PFSK-1 (cell line): ENCODE measurements around the gene CDKN1A.

Source experiments
- FOXP2 ChIP-seq: optimal IDR thresholded peaks from 2 replicates; pipeline ENCODE3; 2011; ENCODE audit warnings: borderline replicate concordance, control low read depth, inconsistent platforms; ENCODE audit not compliant: insufficient read depth; ENCODE audit errors: extremely low read length, extremely low read depth
- POLR2AphosphoS5 ChIP-seq: IDR thresholded peaks from 2 replicates; pipeline ENCODE4 v1.6.1; 2012; ENCODE audit warnings: low read depth, mild to moderate bottlenecking, control low read depth, low read length, moderate library complexity
- REST ChIP-seq, 2 experiments: IDR thresholded peaks; 2 replicates each; pipeline versions ENCODE4 v1.6.1 to v1.8.0; 2011 to 2012; ENCODE audit warnings: low read depth in 2 of 2, low read length in 2 of 2, control low read depth in 1 of 2, inconsistent platforms in 1 of 2, mild to moderate bottlenecking in 1 of 2, moderate library complexity in 1 of 2; ENCODE audit not compliant: insufficient read depth in 1 of 2
- SIN3A ChIP-seq: IDR thresholded peaks from 2 replicates; pipeline ENCODE4 v1.6.1; 2012; ENCODE audit warnings: mild to moderate bottlenecking, low read length, moderate library complexity, borderline replicate concordance; ENCODE audit not compliant: insufficient read depth
- TAF1 ChIP-seq: IDR thresholded peaks from 2 replicates; pipeline ENCODE4 v1.6.1; 2012; ENCODE audit warnings: low read length, control low read depth, borderline replicate concordance; ENCODE audit not compliant: insufficient read depth

Gene CDKN1A

GRCh38 chr6:36643977-36644376 is 34.5 kb upstream of the CDKN1A start:
- TF ChIP-seq FOXP2 (no peak), POLR2AphosphoS5 (no peak), REST (IDR thresholded peaks at IDR 0.05; ENCODE audit: insufficient read depth in 1 of 2, low read depth in 2 of 2, low read length in 2 of 2) (no peak), SIN3A (no peak), TAF1 (no peak)

- TF ChIP-seq REST (IDR thresholded peaks at IDR 0.05; ENCODE audit: insufficient read depth in 1 of 2, low read depth in 2 of 2, low read length in 2 of 2) (no peak), POLR2AphosphoS5 (no peak), SIN3A (no peak), FOXP2 (no peak), TAF1 (no peak)
These were observed 29.4 kb upstream of the CDKN1A start for GRCh38 chr6:36649086-36649485.

GRCh38 chr6:36649701-36650484 is 28.6 kb upstream of the CDKN1A start:
- TF ChIP-seq TAF1 (no peak), SIN3A (no peak), FOXP2 (no peak), POLR2AphosphoS5 (no peak), REST (IDR thresholded peaks at IDR 0.05; ENCODE audit: insufficient read depth in 1 of 2, low read depth in 2 of 2, low read length in 2 of 2) (no peak)

- no peak for TF ChIP-seq FOXP2
- TF ChIP-seq POLR2AphosphoS5: no peak
- TF ChIP-seq TAF1: no peak
- TF ChIP-seq REST (IDR thresholded peaks at IDR 0.05; ENCODE audit: insufficient read depth in 1 of 2, low read depth in 2 of 2, low read length in 2 of 2): no peak
- no peak for TF ChIP-seq SIN3A
These were observed 27.6 kb upstream of the CDKN1A start for GRCh38 chr6:36650848-36651478.
